GM12878 (cell line): ENCODE results near the gene SH2B2. TPM values are rescaled to one million over a fixed set of nuclear protein-coding genes. Genes with fewer than 3 reads are reported as not detected.
A peak's percentile ranks its signal among the peaks of the same experiment; 100 is the strongest.

Source experiments
- ATAC-seq: fragments of 200-7000 bp; cut with Tn5 transposase; 3 replicates; pipeline ENCODE4 v1.9.1; 2020; ENCODE audit warnings: mild to moderate bottlenecking, moderate library complexity
- BruUV-seq: library from RNA; stranded (reverse); fragments of 400-500 nt; replicated peaks from 2 replicates; lab custom pipeline; 2021; lab: Mats Ljungman, UMichigan
- CTCF ChIA-PET: fragments of 300-600 bp; sonication (Branson Sonifier 250); formaldehyde crosslinking; extraction: SDS; loops from one replicate; lab custom pipeline; 2021; ENCODE audit warnings: inconsistent platforms; lab: Yijun Ruan, JAX
- POLR2A ChIA-PET: fragments of 350-600 bp; formaldehyde crosslinking; extraction: SDS; loops from one replicate; lab custom pipeline; 2021; ENCODE audit warnings: inconsistent platforms; lab: Charles Lee
- RAD21 ChIA-PET: fragments of 300-600 bp; sonication (Branson Sonifier 250); formaldehyde crosslinking; loops from one replicate; lab custom pipeline; 2023; ENCODE audit warnings: antibody characterized with exemption; ENCODE audit not compliant: unreplicated experiment; lab: Charles Lee
- SMC1A ChIA-PET: fragments of 300-600 bp; sonication (Branson Sonifier 250); formaldehyde crosslinking; loops from one replicate; lab custom pipeline; 2023; ENCODE audit not compliant: unreplicated experiment, uncharacterized antibody; lab: Charles Lee
- DNase-seq: peaks from one replicate; pipeline ENCODE4 v3.0.0-alpha.2; 2011; ENCODE audit warnings: low read depth, low spot score
- FAIRE-seq: peaks from 3 replicates; lab custom pipeline; 2011; peaks lifted over from hg19 to GRCh38; lab: Jason Lieb, UNC
- H2AFZ ChIP-seq: 2 replicates; pipeline ENCODE4 v1.6.0; 2011; ENCODE audit warnings: low read depth, low read length, control low read depth; ENCODE audit not compliant: control insufficient read depth
- H3K27ac ChIP-seq: 2 replicates; pipeline ENCODE4 v1.5.1; 2011; ENCODE audit warnings: control low read depth; ENCODE audit not compliant: control insufficient read depth, insufficient read depth
- H3K27me3 ChIP-seq, 2 experiments: replicated peaks in 1 of 2; 2 replicates each; pipeline versions ENCODE4 v1.6.0 to v1.6.1; 2011; ENCODE audit warnings: low read length in 1 of 2; ENCODE audit not compliant: control insufficient read depth in 2 of 2, insufficient read depth in 2 of 2
- H3K36me3 ChIP-seq, 2 experiments: 2 replicates each; pipeline ENCODE4 v1.5.1; 2011; ENCODE audit warnings: low read length in 1 of 2; ENCODE audit not compliant: control insufficient read depth in 2 of 2, insufficient read depth in 2 of 2
- H3K4me1 ChIP-seq: 2 replicates; pipeline ENCODE4 v1.6.1; 2011; ENCODE audit warnings: mild to moderate bottlenecking, low read length, moderate library complexity, mixed read lengths; ENCODE audit not compliant: control insufficient read depth, insufficient read depth
- H3K4me2 ChIP-seq: 2 replicates; pipeline ENCODE4 v1.6.0; 2011; ENCODE audit warnings: control low read depth; ENCODE audit not compliant: control insufficient read depth, insufficient read depth
- H3K4me3 ChIP-seq: fragments of 200-600 bp; sonication (generic); 2 replicates; pipeline ENCODE4 v1.5.1; 2016
- H3K79me2 ChIP-seq: 2 replicates; pipeline ENCODE4 v1.6.0; 2011; ENCODE audit warnings: low read length; ENCODE audit not compliant: control insufficient read depth, insufficient read depth
- H3K9ac ChIP-seq: 2 replicates; pipeline ENCODE4 v1.8.0; 2011; ENCODE audit warnings: low read length, control low read depth, mixed read lengths; ENCODE audit not compliant: control insufficient read depth, insufficient read depth
- H3K9me3 ChIP-seq: replicated peaks from 3 replicates; pipeline ENCODE4 v1.5.1; 2011; ENCODE audit warnings: mild to moderate bottlenecking, low read length; ENCODE audit not compliant: control insufficient read depth, insufficient read depth
- H4K20me1 ChIP-seq: 2 replicates; pipeline ENCODE4 v1.6.0; 2011; ENCODE audit not compliant: control insufficient read depth, insufficient read depth
- ATF7 ChIP-seq: fragments of 450-650 bp; IDR thresholded peaks from 2 replicates; pipeline ENCODE4 v1.6.1; 2016; ENCODE audit warnings: low read depth, mild to moderate bottlenecking
- CHD1 ChIP-seq: IDR thresholded peaks from 2 replicates; pipeline ENCODE4 v1.6.1; 2012; ENCODE audit warnings: low read depth, low read length, improper control_type of control experiment
- CREB1 ChIP-seq: IDR thresholded peaks from 2 replicates; pipeline ENCODE4 v1.6.1; 2012; ENCODE audit warnings: low read depth, mild to moderate bottlenecking, inconsistent platforms
- CREM ChIP-seq: IDR thresholded peaks from 2 replicates; pipeline ENCODE4 v1.6.1; 2014; ENCODE audit warnings: antibody characterized with exemption, low read depth
- EP300 ChIP-seq, 2 experiments: fragments of 150-350 bp in 1 of 2; IDR thresholded peaks; 2 replicates each; pipeline ENCODE4 v1.6.1; 2011 to 2012; ENCODE audit warnings: low read depth in 2 of 2, low read length in 2 of 2, borderline replicate concordance in 1 of 2, improper control_type of control experiment in 1 of 2, inconsistent platforms in 1 of 2; ENCODE audit not compliant: control insufficient read depth in 1 of 2
- IKZF1 ChIP-seq: fragments of 450-650 bp; conservative IDR thresholded peaks from 2 replicates; pipeline ENCODE4 v1.6.1; 2017; ENCODE audit warnings: antibody characterized with exemption, mild to moderate bottlenecking
- IKZF2 ChIP-seq, 2 experiments: fragments of 450-650 bp; IDR thresholded peaks; 2 replicates each; pipeline ENCODE4 v1.6.1; 2017; ENCODE audit warnings: mild to moderate bottlenecking in 2 of 2, moderate library complexity in 2 of 2
- NFYB ChIP-seq: IDR thresholded peaks from 2 replicates; pipeline ENCODE4 v1.6.1; 2011; ENCODE audit warnings: low read depth, mild to moderate bottlenecking, low read length, improper control_type of control experiment, moderate library complexity; ENCODE audit not compliant: insufficient read depth
- NRF1 ChIP-seq: conservative IDR thresholded peaks from 2 replicates; pipeline ENCODE4 v1.6.1; 2011; ENCODE audit warnings: mild to moderate bottlenecking, low read depth, low read length, improper control_type of control experiment
- POLR2A ChIP-seq: IDR thresholded peaks from 2 replicates; pipeline ENCODE4 v1.6.1; 2011; ENCODE audit warnings: low read depth, mild to moderate bottlenecking, low read length
- TAF1 ChIP-seq: IDR thresholded peaks from 2 replicates; pipeline ENCODE4 v1.6.1; 2011; ENCODE audit warnings: mild to moderate bottlenecking, low read depth, low read length, borderline replicate concordance
- ZSCAN29 ChIP-seq: fragments of 450-650 bp; IDR thresholded peaks from 2 replicates; pipeline ENCODE4 v1.6.1; 2017; ENCODE audit warnings: mild to moderate bottlenecking, moderate library complexity
- WGBS: methylation state at CpG from one replicate; pipeline ENCODE4 v1.1.6; 2016; ENCODE audit warnings: low lambda C conversion rate; ENCODE audit not compliant: insufficient replicate concordance, insufficient coverage; ENCODE audit errors: missing lambda C conversion rate; 5-methylcytosine and 5-hydroxymethylcytosine counted together
- in situ Hi-C: fragments of 300-500 bp; cut with MboI; formaldehyde crosslinking; loops from 9 replicates; pipeline ENCODE4 v1.14.3; 2018; ENCODE audit warnings: mixed read lengths
- intact Hi-C: fragments of 100-400 bp; cut with micrococcal nuclease; formaldehyde crosslinking; loops from one replicate; pipeline ENCODE4 v1.14.2; 2022; ENCODE audit not compliant: unreplicated experiment
- polyA plus RNA-seq, 11 experiments: library from polyadenylated mRNA; depleted of rRNA in 4 of 11; unstranded in 6 of 11; stranded (reverse) in 5 of 11; fragments of >200 nt; fragmentation: Nextera tagmentation in 4 of 11; fragmentation: Illumina TruSeq in 1 of 11; extraction: Ambion mirVana in 4 of 11; extraction: Trizol in 1 of 11; gene quantifications; 1 replicate in 1 of 11; 2 replicates in 10 of 11; pipeline versions ENCODE4 v1.2.1 to v1.2.3, GENCODE V29; 2011 to 2016; ENCODE audit warnings: inconsistent platforms in 2 of 11, missing spikeins in 2 of 11, low read depth in 1 of 11
- total RNA-seq, 4 experiments: library from RNA; depleted of rRNA in 3 of 4; stranded (reverse); fragments of >200 nt in 3 of 4; fragmentation: Illumina TruSeq in 1 of 4; extraction: Trizol in 1 of 4; gene quantifications; 2 replicates each; pipeline versions ENCODE4 v1.2.1 to v1.2.3, GENCODE V29; 2013 to 2021

Gene SH2B2
- total and polyA plus RNA-seq, 10 of the 15 experiments (the other 5 are each of a cell fraction or from before 2014, with no cell fraction given): 0.13 to 55.1 (median 7.4) TPM; not detected in 1

DNA sequence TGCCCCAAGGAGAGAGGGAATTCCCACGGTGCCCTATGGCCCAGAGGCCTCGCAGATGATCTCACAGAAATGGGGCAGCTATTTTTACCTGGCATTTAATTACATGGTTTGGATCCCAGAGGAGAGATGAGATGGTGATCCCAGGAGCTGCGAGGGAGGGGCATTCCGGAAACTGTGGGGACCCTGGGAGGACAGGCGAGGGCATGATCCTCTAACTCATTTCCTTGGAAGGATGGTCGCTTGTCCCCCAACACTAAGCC is 9.4 kb downstream of the SH2B2 start:
- in situ Hi-C loops: no loop called here
- SMC1A ChIA-PET: interaction anchor here (0.8 to 1.4 kb wide), 4 partner anchors 11 to 97 kb away, joined by 3 to 4 read pairs (median 3); no protein-coding TSS in a partner anchor
- POLR2A ChIA-PET: interaction anchor here (0.7 to 2.3 kb wide), 3 partner anchors 9 to 42 kb away, joined by 3 to 9 read pairs (median 3); partner anchors contain the start of gene SH2B2
- intact Hi-C loops: no loop called here
- WGBS: 59% methylated on average over 6 of the region's 6 CpGs
- Histone ChIP-seq H3K4me3 (no peak overlapping the region), H2AFZ (no peak overlapping the region), H4K20me1 (no peaks in the 10 kb centered on the region; the same call in 1 of the 2 replicates), H3K36me3 (peaks cover 1 to 5% of the 10 kb centered on the region in 2 experiments), H3K9ac (peak overlapping the region; percentile 22; the same call in 1 of the 2 replicates), H3K27me3 (no peaks in the 10 kb centered on the region), H3K9me3 (no peaks in the 10 kb centered on the region), H3K79me2 (peaks cover 67% of the 10 kb centered on the region), H3K4me2 (peak overlapping the region; percentile 13; the same call in 1 of the 2 replicates), H3K4me1 (peaks cover 61% of the 10 kb centered on the region), H3K27ac (peak overlapping the region; percentile 24; the same call in 1 of the 2 replicates)
- no peak for ATAC-seq
- CTCF ChIA-PET: interaction anchor here (1.0 to 1.2 kb wide), 2 partner anchors 8 to 95 kb away, joined by 3 to 4 read pairs; no protein-coding TSS in a partner anchor
- BruUV-seq: no TSS peak
- no peak for FAIRE-seq
- TF ChIP-seq POLR2A: 0 out of 2 replicates have a peak, but pooled peaks have one; percentile 24
- no peak for TF ChIP-seq CREM
- no peak for DNase-seq
- RAD21 ChIA-PET: interaction anchor here (1.1 to 2.9 kb wide), 3 partner anchors 8 to 11 kb away, joined by 3 to 13 read pairs (median 6); no protein-coding TSS in a partner anchor

DNA sequence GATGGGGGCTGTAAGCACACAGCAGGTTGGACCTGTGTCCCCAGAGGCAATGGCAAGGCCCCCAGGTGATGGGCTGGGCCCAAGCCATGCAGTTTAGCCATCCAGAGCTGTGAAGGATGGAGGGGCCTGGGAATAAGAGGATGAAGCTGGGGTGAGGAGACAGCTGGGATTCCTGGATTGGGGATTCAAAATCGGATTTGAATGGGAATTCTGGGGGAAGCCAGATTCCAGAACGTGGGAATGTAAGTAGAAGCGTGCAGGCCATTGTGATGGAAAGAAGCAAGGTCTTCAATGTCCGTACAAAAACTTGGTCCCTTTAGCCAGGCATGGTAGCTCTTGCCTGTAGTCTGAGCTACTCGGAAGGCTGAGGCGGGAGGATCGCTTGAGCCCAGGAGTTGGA is 9.8 kb downstream of the SH2B2 start:
- no peaks in the 10 kb centered on the region for H3K9me3 ChIP-seq
- intact Hi-C loops (no loop called here), in situ Hi-C loops (no loop called here)
- peaks cover 57% of the 10 kb centered on the region for H3K4me1 ChIP-seq
- H3K4me2 ChIP-seq: no peak overlapping the region
- DNase-seq (no peak), FAIRE-seq (no peak), ATAC-seq (no peak)
- 82% methylated on average over 7 of the region's 7 CpGs for WGBS
- no peaks in the 10 kb centered on the region; the same call in 1 of the 2 replicates for H4K20me1 ChIP-seq
- no peak overlapping the region for H3K27ac ChIP-seq
- no peak overlapping the region for H3K4me3 ChIP-seq
- POLR2A ChIA-PET: interaction anchor here (1.0 to 2.3 kb wide), 2 partner anchors 10 kb away, joined by 3 to 9 read pairs; partner anchors contain the start of gene SH2B2
- H3K9ac ChIP-seq: no peak overlapping the region
- TF ChIP-seq EP300 (IDR thresholded peaks at IDR 0.05; ENCODE audit: borderline replicate concordance in 1 of 2, control insufficient read depth in 1 of 2, low read depth in 2 of 2, low read length in 2 of 2) (no peak), CHD1 (no peak), TAF1 (no peak), IKZF1 (0 out of 2 replicates have a peak, but pooled peaks have one; percentile 43), ZSCAN29 (no peak), NRF1 (no peak), ATF7 (no peak), IKZF2 (IDR thresholded peaks at IDR 0.05) (peak; percentile 36 to 51), CREB1 (no peak), NFYB (no peak)
- H2AFZ ChIP-seq: no peak overlapping the region
- H3K27me3 ChIP-seq: no peaks in the 10 kb centered on the region
- no TSS peak for BruUV-seq
- H3K79me2 ChIP-seq: peaks cover 64% of the 10 kb centered on the region
- H3K36me3 ChIP-seq: peaks cover 1 to 5% of the 10 kb centered on the region in 2 experiments
- RAD21 ChIA-PET: interaction anchor here (1.1 to 2.9 kb wide), 3 partner anchors 9 to 12 kb away, joined by 3 to 13 read pairs (median 6); no protein-coding TSS in a partner anchor
- CTCF ChIA-PET: interaction anchor here (1.0 to 1.2 kb wide), 2 partner anchors 9 to 95 kb away, joined by 3 to 4 read pairs; no protein-coding TSS in a partner anchor
- SMC1A ChIA-PET: interaction anchor here (0.8 to 1.4 kb wide), 4 partner anchors 10 to 97 kb away, joined by 3 to 4 read pairs (median 3); no protein-coding TSS in a partner anchor
